ENCODE results near the gene WDR27.

The WDR27 gene

DNA sequence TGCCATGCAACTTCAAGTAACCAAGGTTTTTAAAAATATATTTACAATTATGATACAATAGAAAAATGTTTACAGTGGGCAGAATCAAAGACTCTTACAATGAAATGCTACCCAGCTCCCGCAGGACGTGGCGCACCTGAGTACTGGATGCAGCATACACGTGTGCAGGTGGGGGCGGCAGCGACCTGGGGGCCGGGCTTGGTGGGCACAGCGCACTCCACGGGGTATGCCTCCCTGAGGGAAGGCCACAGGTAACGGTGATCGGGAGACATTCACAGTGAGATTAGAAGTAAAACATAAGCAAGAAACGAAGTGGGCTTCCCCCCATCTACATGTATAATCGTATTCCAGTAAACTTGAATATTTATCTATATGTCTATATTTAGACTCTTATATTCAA is 54.2 kb downstream of the WDR27 start:
- Histone ChIP-seq H3K27ac (ENCODE audit: extremely low read depth, low read depth, low read length) (no peak overlapping the region), H3K4me3 (ENCODE audit: low read depth, low read length) (no peak overlapping the region), H3K9me3 (ENCODE audit: control insufficient read depth, insufficient read depth, low read depth, low read length) (no peaks in the 10 kb centered on the region), H3K36me3 (ENCODE audit: control insufficient read depth in 2 of 2, insufficient read depth in 1 of 2, low read length in 2 of 2) (peaks cover 0 to 21% of the 10 kb centered on the region in 2 experiments; a peak in 1 of 3 replicates), H3K4me1 (ENCODE audit: control insufficient read depth, insufficient read depth, low read length) (no peaks in the 10 kb centered on the region)
- ChIA-PET POLR2A (no interaction called here), CTCF (no interaction called here)
- no peak for TF ChIP-seq BCL6B (tag by site-specific recombination; IDR thresholded peaks at IDR 0.05)
- no peak for TF ChIP-seq REPIN1 (tag by site-specific recombination; IDR thresholded peaks at IDR 0.05; ENCODE audit: low read depth)
- TF ChIP-seq ZNF548 (tag by site-specific recombination; IDR thresholded peaks at IDR 0.05): no peak
- TF ChIP-seq AEBP2 (tag by site-specific recombination; IDR thresholded peaks at IDR 0.05; ENCODE audit: borderline replicate concordance): no peak
- TF ChIP-seq BCL11B (tag by site-specific recombination; IDR thresholded peaks at IDR 0.05; ENCODE audit: low read depth): no peak
- TF ChIP-seq PRDM10 (tag by site-specific recombination; IDR thresholded peaks at IDR 0.05): no peak
- TF ChIP-seq MZF1 (tag by site-specific recombination; IDR thresholded peaks at IDR 0.05; ENCODE audit: borderline replicate concordance): no peak
- no peak for TF ChIP-seq ZNF558 (tag by site-specific recombination; IDR thresholded peaks at IDR 0.05)
- no peak for TF ChIP-seq SP7 (tag by site-specific recombination; IDR thresholded peaks at IDR 0.05)
- no peak for TF ChIP-seq ZNF596 (tag by site-specific recombination; IDR thresholded peaks at IDR 0.05)
- TF ChIP-seq ZNF776 (tag by site-specific recombination; IDR thresholded peaks at IDR 0.05; ENCODE audit: borderline replicate concordance): no peak
- no peak for TF ChIP-seq GLIS2 (tag by site-specific recombination; IDR thresholded peaks at IDR 0.05)
- TF ChIP-seq KLF1 (tag by site-specific recombination; IDR thresholded peaks at IDR 0.05): no peak
- no peak for TF ChIP-seq ZNF146 (tag by site-specific recombination; IDR thresholded peaks at IDR 0.05)
- no peak for TF ChIP-seq ZBTB8A (tag by site-specific recombination; IDR thresholded peaks at IDR 0.05)
- TF ChIP-seq ZNF654 (tag by site-specific recombination; IDR thresholded peaks at IDR 0.05; ENCODE audit: low read depth): no peak
- TF ChIP-seq ZBTB11 (tag by site-specific recombination; conservative IDR thresholded peaks at IDR 0.05; ENCODE audit: low read depth): no peak
- TF ChIP-seq MYNN (tag by site-specific recombination; IDR thresholded peaks at IDR 0.05; ENCODE audit: borderline replicate concordance): no peak
- no peak for TF ChIP-seq KLF10 (tag by site-specific recombination; IDR thresholded peaks at IDR 0.05)

Data from HEK293 (cell line).